ENCODE results near the gene SCN4B.
"Not testable (repeated sequence)": the region's sequence is repeated elsewhere in the genome, so short reads cannot be mapped to it uniquely, and the experiment has no call there.

- not testable (repeated sequence) for TF ChIP-seq TAF1 (conservative IDR thresholded peaks at IDR 0.05); EGR1 (IDR thresholded peaks at IDR 0.05; ENCODE audit: low read depth in 2 of 2); YY1 (IDR thresholded peaks at IDR 0.05); RXRA (IDR thresholded peaks at IDR 0.05); JUND (IDR thresholded peaks at IDR 0.05); RAD21 (IDR thresholded peaks at IDR 0.05); ATF3 (IDR thresholded peaks at IDR 0.05); SP1 (IDR thresholded peaks at IDR 0.05); HNF4A (conservative IDR thresholded peaks at IDR 0.05); GABPA (IDR thresholded peaks at IDR 0.05 in 1 of 2, conservative IDR thresholded peaks at IDR 0.05 in 1 of 2)
- TF ChIP-seq, protein P1, sequence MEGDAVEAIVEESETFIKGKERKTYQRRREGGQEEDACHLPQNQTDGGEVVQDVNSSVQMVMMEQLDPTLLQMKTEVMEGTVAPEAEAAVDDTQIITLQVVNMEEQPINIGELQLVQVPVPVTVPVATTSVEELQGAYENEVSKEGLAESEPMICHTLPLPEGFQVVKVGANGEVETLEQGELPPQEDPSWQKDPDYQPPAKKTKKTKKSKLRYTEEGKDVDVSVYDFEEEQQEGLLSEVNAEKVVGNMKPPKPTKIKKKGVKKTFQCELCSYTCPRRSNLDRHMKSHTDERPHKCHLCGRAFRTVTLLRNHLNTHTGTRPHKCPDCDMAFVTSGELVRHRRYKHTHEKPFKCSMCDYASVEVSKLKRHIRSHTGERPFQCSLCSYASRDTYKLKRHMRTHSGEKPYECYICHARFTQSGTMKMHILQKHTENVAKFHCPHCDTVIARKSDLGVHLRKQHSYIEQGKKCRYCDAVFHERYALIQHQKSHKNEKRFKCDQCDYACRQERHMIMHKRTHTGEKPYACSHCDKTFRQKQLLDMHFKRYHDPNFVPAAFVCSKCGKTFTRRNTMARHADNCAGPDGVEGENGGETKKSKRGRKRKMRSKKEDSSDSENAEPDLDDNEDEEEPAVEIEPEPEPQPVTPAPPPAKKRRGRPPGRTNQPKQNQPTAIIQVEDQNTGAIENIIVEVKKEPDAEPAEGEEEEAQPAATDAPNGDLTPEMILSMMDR (IDR thresholded peaks at IDR 0.05; ENCODE audit: low read depth, low read length, missing input control), result not testable (repeated sequence)
- TF ChIP-seq, protein P2, sequence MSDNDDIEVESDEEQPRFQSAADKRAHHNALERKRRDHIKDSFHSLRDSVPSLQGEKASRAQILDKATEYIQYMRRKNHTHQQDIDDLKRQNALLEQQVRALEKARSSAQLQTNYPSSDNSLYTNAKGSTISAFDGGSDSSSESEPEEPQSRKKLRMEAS (IDR thresholded peaks at IDR 0.05), result not testable (repeated sequence)
- TF ChIP-seq, protein P3, sequence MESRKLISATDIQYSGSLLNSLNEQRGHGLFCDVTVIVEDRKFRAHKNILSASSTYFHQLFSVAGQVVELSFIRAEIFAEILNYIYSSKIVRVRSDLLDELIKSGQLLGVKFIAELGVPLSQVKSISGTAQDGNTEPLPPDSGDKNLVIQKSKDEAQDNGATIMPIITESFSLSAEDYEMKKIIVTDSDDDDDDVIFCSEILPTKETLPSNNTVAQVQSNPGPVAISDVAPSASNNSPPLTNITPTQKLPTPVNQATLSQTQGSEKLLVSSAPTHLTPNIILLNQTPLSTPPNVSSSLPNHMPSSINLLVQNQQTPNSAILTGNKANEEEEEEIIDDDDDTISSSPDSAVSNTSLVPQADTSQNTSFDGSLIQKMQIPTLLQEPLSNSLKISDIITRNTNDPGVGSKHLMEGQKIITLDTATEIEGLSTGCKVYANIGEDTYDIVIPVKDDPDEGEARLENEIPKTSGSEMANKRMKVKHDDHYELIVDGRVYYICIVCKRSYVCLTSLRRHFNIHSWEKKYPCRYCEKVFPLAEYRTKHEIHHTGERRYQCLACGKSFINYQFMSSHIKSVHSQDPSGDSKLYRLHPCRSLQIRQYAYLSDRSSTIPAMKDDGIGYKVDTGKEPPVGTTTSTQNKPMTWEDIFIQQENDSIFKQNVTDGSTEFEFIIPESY (IDR thresholded peaks at IDR 0.05), result not testable (repeated sequence)
These were observed 31.1 kb upstream of the SCN4B start for GRCh38 chr11:118183691-118184090.
